ENCODE measurements around the gene WDCP.
A peak's percentile ranks its signal among the peaks of the same experiment; 100 is the strongest.
"Not testable (repeated sequence)": the region's sequence is repeated elsewhere in the genome, so short reads cannot be mapped to it uniquely, and the experiment has no call there.

Gene WDCP

DNA sequence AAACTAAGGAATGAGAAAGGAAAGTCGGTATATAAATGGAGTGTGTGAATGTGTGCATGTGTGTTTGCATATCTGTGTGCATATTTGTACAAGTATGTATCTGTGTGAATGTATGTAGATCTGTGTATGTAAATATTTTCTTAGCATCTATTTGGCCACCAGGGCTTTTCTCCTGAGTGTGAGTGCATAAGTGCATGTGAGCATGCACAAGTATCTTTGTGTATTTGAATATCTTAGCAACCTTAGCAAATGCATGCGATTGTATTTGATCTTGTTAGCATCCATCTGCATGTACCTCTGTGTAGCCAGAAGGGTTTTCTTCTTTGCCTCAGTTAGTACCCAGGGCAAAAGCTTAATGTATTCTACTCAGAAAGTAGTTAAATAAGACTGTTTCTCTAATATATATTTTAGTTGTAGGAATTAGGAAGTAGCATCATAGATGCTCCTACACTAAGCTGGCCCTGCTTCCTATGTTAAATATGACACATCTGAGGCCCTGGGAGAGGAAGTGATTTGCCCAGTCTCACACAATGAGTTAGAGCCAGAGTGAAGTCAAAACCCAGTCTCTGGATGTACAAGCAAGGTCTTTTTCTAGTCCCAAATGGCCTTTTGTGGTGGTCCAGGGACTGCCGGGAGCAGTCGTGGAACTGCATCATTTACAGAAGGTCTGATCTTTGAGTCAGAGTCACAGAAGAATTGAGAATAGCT, 11.5 kb upstream of the WDCP start:
- no peak for DNase-seq

DNA sequence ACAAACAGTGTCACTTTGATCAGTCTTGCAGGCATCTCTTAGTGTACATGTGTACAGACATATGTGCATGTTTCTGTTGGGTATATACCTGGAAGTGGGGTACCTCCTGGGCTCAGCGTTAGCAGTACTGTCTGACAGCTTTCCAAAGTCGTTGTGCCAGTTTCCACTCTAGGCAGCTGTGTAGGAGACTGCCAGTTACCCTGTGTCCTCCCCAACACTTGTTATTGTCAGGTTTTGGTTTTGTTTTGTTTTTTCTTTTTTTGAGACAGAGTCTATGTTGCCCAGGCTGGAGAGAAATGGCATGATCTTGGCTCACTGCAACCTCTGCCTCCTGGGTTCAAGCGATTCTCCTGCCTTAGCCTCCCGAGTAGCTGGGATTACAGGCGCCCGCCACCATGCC, 8.6 kb upstream of the WDCP start:
- no peak for DNase-seq

DNA sequence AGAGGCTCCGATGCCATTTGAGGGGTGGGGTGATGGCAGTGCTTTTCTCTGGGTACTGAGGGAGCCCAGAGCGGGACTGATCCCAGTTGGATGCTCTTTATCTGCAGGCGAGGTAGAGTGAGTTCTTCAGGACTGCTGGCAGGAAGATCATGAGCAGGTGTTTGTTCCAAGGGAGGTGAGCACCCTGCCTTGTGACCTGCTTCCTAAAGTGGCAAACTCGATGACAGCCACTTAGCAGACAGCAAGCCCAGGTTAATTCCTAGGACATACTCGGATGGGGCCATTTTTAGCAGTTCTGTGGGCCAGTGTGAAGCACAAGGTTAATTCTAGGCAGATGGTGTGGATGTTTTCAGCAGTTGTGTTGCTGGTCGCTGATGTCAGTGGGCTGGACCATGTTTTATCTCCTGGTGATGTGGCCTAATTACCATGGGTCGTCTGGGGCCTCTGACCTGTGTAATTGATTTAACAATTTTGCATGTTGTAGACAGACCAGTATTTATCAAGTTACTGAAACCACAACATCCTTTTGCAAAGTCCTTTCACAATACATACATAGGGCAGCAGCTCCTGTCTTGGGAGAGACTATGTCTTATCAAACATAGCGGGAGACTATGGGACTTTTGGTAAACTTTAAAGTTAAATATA, 7.3 kb upstream of the WDCP start:
- DNase-seq = no peak

DNA sequence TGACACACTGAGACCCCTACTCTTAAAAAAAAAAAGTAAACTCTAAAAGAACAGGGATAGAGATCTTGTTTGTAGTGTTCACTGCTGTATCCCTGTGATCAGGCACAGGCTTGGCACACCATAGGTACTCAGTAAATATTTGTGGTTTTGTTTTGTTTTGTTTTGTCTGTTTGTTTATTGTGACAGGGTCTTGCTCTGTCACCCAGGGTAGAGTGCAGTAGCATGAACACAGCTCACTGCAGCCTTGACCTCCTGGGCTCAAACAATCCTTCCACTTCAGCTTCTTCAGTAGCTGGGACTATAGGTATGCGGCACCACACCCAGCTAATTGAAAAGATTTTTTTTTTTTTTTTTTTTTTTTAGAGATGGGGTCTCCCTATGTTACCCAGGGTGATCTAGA, 5.8 kb upstream of the WDCP start:
- DNase-seq = no peak

DNA sequence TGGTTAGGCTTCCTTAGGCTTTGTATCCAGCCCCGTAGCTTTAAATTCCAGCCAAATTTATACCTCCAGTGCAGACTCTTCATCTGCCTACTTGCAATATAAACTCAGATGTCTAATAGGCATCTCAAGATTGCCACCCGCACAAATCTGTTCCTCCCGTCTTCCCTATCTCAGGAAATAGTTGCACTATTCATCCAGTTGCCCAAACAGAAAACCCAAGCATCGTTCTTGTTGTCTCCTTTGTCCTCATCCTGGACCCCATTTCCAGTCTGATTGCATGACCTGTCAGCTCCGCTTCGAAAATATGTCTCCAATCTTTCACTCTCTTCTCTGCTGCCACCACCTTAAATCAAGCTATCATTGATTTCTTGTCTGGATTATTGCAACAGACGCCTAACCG, 4.6 kb upstream of the WDCP start:
- no peak for DNase-seq

GRCh38 chr2:24050041-24050979, 3.1 kb upstream of the WDCP start:
- DNase-seq = no peak

DNA sequence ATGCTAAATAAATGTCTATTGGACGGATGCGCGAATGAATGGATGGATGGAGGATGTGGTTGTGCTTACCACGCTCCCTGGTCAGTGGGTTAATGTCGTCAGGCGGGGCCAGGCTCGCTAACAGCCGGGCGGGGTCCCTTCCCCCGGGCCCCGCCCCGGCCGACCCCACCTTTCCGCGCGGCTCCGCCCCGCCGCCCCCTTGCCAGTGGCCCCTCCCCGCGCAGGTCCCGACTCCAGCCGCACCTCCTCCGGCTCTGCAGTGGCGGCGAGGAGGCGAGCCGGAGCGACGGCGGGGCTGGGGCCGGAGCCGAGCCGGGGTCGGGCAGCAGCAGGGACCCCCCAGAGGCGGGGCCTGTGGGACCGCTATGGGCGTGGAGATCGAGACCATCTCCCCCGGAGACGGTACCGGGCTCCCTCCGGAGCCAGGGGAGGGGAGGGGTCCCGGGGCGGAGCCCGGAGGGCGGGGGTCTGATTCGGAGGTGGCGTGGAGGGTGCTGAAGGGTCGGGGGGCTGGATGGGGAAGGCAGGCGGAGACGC, 2.4 kb upstream of the WDCP start, which contains the start of gene FKBP1B:
TSS of gene FKBP1B (plus strand) at position 257 of the 537 bp plus-strand sequence. CDS start at position 366, 109 bp downstream.
- peak; percentile 25 for DNase-seq

GRCh38 chr2:24048769-24049484, 1.7 kb upstream of the WDCP start:
- DNase-seq = no peak

DNA sequence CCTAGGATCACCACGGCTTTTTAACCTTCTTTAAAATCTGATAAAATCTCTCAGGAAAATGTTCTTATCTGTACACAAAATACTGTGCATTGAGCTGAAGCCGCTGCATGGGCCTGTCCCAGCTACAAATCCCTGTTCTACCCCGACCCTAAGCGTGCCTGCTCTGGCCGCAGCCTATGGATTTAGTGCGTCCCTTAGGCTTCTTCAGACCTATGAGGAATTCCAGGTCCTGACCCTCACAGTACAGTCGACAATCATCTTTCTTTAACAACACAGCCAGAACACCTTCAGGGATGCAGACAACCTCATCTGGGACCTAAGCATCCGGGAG, 477 bp upstream of the WDCP start:
- DNase-seq = no peak

GRCh38 chr2:24046599-24046929, 627 bp downstream of the WDCP start:
- DNase-seq = no peak

GRCh38 chr2:24045511-24046508, 1.4 kb downstream of the WDCP start:
- DNase-seq = no peak

- not testable (repeated sequence) for DNase-seq
These were observed 4.1 kb downstream of the WDCP start for GRCh38 chr2:24043133-24043532.

DNA sequence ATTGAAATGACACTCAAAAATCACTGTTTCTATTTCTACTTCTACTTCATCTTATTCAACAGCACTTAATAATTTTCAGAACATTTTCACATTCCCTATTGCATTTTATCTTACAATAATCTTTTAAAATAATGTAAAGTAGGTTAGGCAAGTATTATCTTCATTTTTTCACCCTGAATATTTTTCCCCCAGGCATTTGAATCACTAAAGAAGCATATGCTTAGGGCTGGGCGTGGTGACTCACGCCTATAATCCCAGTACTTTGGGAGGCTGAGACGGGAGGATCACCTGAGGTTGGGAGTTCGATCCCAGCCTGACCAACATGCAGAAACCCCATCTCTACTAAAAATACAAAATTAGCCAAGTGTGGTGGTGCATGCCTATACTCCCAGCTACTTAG, 6.7 kb downstream of the WDCP start:
- DNase-seq = no peak

GRCh38 chr2:24038786-24039499, 8.2 kb downstream of the WDCP start:
- no peak for DNase-seq

DNA sequence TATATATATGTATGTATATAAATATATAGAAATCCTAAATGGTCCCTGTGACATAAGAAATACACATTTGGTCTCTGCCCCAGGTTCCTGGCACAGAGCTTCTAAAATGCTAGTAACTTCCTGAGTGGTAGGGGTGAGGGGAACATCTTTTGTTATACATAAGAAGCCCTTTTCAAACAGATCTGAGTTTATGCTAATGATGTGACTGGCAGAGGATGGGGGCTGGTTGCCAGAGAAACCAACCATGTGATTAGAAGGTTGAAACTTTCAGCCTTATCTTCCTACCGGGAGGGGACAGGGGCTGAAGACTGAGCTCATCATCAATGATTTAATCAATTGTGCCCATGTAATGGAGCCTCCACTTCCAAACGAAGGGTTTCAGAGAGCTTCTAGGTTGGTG, 21.0 kb downstream of the WDCP start:
- no peak for DNase-seq

GRCh38 chr2:24024996-24025663, 22.1 kb downstream of the WDCP start:
- DNase-seq = no peak

DNA sequence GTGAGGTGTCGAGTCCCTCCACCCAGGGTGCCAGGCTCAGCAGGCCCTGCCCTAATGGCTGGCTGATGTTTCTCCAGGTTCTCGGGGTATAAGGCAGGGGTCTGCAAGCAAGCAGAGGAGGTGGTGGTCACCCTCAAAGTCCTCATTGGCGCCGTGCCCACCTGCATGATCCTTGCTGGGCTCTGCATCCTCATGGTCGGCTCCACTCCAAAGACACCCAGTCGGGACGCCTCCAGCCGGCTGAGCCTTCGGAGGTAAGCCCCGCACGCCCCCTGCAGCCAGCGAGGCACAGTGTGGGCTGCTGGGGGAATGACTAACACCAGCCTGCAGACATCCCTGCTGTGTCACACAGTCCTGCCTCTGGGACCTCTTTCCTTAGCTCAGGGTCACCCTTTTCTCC, 23.2 kb downstream of the WDCP start:
- DNase-seq = no peak

DNA sequence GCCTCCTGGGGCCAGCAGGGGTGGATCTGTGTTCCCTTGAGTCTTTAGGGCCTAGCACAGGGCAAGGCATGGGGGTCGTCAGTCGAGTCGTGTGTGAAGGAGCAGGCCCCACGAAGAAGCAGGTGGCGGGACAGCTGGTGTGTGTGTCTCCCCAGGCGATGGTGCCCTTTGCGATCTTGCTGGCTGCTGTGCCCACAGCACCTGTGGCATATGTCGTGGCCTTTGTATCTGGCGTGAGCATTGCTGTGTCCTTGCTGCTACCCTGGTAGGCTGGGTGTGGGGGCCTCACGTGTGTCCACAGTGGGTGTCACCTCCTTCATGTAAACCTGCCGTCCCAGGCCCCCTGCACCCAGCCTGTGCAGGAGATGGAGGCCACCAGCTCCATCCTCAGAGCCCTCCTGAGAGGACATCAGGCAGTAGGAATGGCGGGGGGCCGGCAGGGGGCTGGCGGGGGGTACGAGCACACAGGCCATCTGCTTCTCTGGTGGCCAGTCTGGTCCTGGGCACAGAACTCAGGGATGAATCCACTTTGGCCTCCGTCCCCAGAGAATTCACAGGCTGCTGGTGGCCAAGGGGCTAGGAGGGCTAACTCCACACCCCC, 24.1 kb downstream of the WDCP start:
- no peak for DNase-seq

- DNase-seq = no peak
These were observed 24.7 kb downstream of the WDCP start for GRCh38 chr2:24022324-24022974.

Measured in NCI-H526 treated with DMSO at 0.1 percent for 48 hours (cell line).